H1 (cell line): ENCODE results near the gene ZNF346. TPM values are rescaled to one million over a fixed set of nuclear protein-coding genes. Genes with fewer than 3 reads are reported as not detected.

Experiments used
- EP300 ChIP-seq, 2 experiments: IDR thresholded peaks; 1 replicate in 1 of 2; 2 replicates in 1 of 2; pipeline ENCODE4 v1.6.1; 2011 to 2012; ENCODE audit warnings: low read depth in 2 of 2, low read length in 2 of 2, mild to moderate bottlenecking in 2 of 2, borderline replicate concordance in 1 of 2, inconsistent platforms in 1 of 2, moderate library complexity in 1 of 2
- FOSL1 ChIP-seq: IDR thresholded peaks from 2 replicates; pipeline ENCODE4 v1.6.1; 2011; ENCODE audit warnings: mild to moderate bottlenecking, low read depth, low read length, moderate library complexity; ENCODE audit not compliant: insufficient read depth
- POLR2AphosphoS5 ChIP-seq: IDR thresholded peaks from 2 replicates; pipeline ENCODE4 v1.6.1; 2011; ENCODE audit warnings: low read depth, low read length
- SIX5 ChIP-seq: IDR thresholded peaks from 2 replicates; pipeline ENCODE4 v1.6.1; 2011; ENCODE audit warnings: mild to moderate bottlenecking, low read depth, low read length
- polyA plus RNA-seq, 7 experiments: library from polyadenylated mRNA; depleted of rRNA in 3 of 7; stranded (reverse) in 5 of 7; unstranded in 2 of 7; fragments of >200 nt in 5 of 7; fragments of 200-250 nt in 2 of 7; gene quantifications; 1 replicate in 5 of 7; 2 replicates in 1 of 7; 4 replicates in 1 of 7; pipeline versions ENCODE4 v1.2.1 to v1.2.3, GENCODE V29; 2011 to 2013; ENCODE audit warnings: missing spikeins in 2 of 7, mixed read lengths in 2 of 7
- total RNA-seq: library from RNA; stranded (reverse); fragmentation: NEBNext Ultra II Directional; extraction: Animal tissue kit (Norgen Biotek cat#: 25700); gene quantifications from 2 replicates; pipeline ENCODE4 v1.2.1, GENCODE V29; 2021
- TF ChIP-seq, protein P1 (sequence below): fragments of 300-600 bp; sonication (generic); IDR thresholded peaks from 2 replicates; pipeline ENCODE4 v1.7.1; 2012; ENCODE audit warnings: low read length, moderate library complexity, mild to moderate bottlenecking, inconsistent platforms; ENCODE audit not compliant: insufficient replicate concordance

The ZNF346 gene
- total and polyA plus RNA-seq, 2 of the 8 experiments (the other 6 are each of a cell fraction or from before 2014, with no cell fraction given), result 19.9 to 20.8 TPM

DNA sequence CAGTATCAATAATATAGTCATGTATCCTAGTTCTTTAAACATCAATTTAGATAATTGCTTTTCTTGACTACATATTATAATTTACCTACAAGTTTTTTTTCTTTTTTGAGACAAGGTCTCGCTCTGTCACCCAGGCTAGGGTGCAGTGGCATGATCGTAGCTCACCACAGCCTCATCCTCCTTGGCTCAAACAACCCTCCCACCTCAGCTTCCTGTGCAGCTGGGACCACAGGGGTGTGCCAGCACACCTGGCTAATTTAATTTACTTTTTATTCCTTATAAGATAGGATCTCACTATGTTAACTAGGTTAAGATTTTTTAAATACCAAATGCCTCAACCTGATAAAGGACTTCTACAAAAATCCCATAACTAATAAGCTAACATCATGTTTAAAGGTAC is 37.0 kb upstream of the ZNF346 start (continued):
- TF ChIP-seq, protein P1, sequence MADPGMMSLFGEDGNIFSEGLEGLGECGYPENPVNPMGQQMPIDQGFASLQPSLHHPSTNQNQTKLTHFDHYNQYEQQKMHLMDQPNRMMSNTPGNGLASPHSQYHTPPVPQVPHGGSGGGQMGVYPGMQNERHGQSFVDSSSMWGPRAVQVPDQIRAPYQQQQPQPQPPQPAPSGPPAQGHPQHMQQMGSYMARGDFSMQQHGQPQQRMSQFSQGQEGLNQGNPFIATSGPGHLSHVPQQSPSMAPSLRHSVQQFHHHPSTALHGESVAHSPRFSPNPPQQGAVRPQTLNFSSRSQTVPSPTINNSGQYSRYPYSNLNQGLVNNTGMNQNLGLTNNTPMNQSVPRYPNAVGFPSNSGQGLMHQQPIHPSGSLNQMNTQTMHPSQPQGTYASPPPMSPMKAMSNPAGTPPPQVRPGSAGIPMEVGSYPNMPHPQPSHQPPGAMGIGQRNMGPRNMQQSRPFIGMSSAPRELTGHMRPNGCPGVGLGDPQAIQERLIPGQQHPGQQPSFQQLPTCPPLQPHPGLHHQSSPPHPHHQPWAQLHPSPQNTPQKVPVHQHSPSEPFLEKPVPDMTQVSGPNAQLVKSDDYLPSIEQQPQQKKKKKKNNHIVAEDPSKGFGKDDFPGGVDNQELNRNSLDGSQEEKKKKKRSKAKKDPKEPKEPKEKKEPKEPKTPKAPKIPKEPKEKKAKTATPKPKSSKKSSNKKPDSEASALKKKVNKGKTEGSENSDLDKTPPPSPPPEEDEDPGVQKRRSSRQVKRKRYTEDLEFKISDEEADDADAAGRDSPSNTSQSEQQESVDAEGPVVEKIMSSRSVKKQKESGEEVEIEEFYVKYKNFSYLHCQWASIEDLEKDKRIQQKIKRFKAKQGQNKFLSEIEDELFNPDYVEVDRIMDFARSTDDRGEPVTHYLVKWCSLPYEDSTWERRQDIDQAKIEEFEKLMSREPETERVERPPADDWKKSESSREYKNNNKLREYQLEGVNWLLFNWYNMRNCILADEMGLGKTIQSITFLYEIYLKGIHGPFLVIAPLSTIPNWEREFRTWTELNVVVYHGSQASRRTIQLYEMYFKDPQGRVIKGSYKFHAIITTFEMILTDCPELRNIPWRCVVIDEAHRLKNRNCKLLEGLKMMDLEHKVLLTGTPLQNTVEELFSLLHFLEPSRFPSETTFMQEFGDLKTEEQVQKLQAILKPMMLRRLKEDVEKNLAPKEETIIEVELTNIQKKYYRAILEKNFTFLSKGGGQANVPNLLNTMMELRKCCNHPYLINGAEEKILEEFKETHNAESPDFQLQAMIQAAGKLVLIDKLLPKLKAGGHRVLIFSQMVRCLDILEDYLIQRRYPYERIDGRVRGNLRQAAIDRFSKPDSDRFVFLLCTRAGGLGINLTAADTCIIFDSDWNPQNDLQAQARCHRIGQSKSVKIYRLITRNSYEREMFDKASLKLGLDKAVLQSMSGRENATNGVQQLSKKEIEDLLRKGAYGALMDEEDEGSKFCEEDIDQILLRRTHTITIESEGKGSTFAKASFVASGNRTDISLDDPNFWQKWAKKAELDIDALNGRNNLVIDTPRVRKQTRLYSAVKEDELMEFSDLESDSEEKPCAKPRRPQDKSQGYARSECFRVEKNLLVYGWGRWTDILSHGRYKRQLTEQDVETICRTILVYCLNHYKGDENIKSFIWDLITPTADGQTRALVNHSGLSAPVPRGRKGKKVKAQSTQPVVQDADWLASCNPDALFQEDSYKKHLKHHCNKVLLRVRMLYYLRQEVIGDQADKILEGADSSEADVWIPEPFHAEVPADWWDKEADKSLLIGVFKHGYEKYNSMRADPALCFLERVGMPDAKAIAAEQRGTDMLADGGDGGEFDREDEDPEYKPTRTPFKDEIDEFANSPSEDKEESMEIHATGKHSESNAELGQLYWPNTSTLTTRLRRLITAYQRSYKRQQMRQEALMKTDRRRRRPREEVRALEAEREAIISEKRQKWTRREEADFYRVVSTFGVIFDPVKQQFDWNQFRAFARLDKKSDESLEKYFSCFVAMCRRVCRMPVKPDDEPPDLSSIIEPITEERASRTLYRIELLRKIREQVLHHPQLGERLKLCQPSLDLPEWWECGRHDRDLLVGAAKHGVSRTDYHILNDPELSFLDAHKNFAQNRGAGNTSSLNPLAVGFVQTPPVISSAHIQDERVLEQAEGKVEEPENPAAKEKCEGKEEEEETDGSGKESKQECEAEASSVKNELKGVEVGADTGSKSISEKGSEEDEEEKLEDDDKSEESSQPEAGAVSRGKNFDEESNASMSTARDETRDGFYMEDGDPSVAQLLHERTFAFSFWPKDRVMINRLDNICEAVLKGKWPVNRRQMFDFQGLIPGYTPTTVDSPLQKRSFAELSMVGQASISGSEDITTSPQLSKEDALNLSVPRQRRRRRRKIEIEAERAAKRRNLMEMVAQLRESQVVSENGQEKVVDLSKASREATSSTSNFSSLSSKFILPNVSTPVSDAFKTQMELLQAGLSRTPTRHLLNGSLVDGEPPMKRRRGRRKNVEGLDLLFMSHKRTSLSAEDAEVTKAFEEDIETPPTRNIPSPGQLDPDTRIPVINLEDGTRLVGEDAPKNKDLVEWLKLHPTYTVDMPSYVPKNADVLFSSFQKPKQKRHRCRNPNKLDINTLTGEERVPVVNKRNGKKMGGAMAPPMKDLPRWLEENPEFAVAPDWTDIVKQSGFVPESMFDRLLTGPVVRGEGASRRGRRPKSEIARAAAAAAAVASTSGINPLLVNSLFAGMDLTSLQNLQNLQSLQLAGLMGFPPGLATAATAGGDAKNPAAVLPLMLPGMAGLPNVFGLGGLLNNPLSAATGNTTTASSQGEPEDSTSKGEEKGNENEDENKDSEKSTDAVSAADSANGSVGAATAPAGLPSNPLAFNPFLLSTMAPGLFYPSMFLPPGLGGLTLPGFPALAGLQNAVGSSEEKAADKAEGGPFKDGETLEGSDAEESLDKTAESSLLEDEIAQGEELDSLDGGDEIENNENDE, result no peak
- TF ChIP-seq SIX5 (no peak), FOSL1 (no peak), POLR2AphosphoS5 (no peak), EP300 (IDR thresholded peaks at IDR 0.05; ENCODE audit: borderline replicate concordance in 1 of 2, low read depth in 2 of 2, low read length in 2 of 2) (no peak)
